ENCODE measurements around the gene PPP3CA. TPM values are rescaled to one million over a fixed set of nuclear protein-coding genes. Genes with fewer than 3 reads are reported as not detected.

Gene PPP3CA
- total RNA-seq, 1 donor from 2014 or later: 29.9 TPM

DNA sequence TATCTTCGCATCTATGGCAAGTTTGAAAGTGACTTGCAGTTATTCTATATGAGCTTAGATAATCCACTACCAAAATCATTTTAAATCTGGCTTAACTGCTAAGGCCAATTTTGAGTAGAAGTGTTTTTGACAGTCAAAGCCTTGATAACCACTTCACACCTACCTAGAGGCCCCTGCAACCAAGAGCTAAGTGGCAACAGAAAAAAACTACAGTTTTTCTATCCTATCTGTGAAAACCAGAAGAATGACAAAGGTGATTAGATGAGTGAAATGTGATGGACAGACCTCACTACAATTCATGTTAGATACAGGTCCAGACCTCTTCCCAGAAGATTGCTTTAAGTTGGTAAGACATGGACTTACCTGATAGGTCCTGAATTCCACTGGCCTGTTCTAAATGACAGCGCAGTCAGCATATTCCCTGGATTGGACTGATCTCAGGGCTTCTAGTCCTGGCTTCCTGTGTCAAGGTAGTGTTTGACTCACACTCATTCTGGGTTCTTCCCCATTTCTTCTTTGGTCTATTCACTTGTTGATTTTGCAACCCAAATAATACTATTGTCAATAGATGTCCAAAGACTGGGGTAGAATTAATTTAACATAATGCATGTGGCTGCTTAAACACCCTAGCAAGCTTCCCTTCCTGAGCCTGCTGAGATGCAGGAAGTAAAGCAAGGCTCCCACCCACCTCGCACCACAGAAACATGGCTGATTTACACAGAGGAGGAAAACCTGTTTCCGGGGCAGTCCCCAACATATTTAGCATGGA lies 65.1 kb downstream of the PPP3CA start:
- H3K4me3 Mint-ChIP-seq (ENCODE audit: unreplicated experiment): no peak overlapping the region
- TF ChIP-seq, protein P1, sequence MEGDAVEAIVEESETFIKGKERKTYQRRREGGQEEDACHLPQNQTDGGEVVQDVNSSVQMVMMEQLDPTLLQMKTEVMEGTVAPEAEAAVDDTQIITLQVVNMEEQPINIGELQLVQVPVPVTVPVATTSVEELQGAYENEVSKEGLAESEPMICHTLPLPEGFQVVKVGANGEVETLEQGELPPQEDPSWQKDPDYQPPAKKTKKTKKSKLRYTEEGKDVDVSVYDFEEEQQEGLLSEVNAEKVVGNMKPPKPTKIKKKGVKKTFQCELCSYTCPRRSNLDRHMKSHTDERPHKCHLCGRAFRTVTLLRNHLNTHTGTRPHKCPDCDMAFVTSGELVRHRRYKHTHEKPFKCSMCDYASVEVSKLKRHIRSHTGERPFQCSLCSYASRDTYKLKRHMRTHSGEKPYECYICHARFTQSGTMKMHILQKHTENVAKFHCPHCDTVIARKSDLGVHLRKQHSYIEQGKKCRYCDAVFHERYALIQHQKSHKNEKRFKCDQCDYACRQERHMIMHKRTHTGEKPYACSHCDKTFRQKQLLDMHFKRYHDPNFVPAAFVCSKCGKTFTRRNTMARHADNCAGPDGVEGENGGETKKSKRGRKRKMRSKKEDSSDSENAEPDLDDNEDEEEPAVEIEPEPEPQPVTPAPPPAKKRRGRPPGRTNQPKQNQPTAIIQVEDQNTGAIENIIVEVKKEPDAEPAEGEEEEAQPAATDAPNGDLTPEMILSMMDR (IDR thresholded peaks at IDR 0.05; ENCODE audit: partially characterized antibody, unreplicated experiment): no peak
- no peaks in the 10 kb centered on the region for H3K36me3 Mint-ChIP-seq (ENCODE audit: unreplicated experiment)
- DNase-seq: no peak
- H3K27me3 Mint-ChIP-seq (ENCODE audit: unreplicated experiment): peaks cover under 1% of the 10 kb centered on the region
- H3K27ac Mint-ChIP-seq (ENCODE audit: unreplicated experiment): no peak overlapping the region
- H3K9me3 Mint-ChIP-seq (ENCODE audit: unreplicated experiment): peaks cover under 1% of the 10 kb centered on the region
- peaks cover under 1% of the 10 kb centered on the region for H3K4me1 Mint-ChIP-seq (ENCODE audit: low read depth, unreplicated experiment)

DNA sequence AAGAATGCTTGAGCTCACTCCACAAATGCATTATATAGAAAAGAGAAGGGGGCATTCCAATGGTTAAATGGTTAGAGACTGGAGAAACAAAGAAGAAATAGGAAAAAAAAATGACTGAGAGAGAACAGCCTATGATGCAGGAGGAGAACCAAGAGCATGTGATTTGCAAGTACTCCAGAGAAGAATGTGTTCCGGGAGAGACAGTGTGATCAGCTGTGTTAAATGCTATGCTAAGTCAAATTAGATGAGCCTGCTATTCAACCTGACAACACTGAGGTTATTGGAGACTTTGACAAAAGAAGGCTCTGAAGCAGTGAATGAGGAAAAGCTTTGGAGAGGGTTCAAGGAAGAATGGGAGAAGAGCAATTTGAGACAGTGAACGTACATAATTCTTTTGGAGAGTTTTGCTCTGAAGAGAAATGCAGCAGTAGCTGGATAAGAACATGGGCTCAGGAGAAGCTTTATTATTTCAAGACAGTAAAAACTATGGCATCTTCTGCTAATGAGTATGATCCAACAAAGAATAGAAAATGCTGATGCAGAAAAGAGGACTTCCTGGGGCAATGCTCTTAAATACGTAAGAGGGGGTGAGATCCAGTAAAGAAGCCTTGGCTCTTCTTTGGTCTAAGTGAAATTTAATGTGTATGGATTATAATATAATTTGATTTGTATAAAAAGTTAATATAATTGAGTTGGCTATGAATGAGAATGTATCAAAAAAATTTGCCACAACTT lies 66.3 kb downstream of the PPP3CA start:
- Mint-ChIP-seq H3K9me3 (ENCODE audit: unreplicated experiment) (no peaks in the 10 kb centered on the region), H3K27ac (ENCODE audit: unreplicated experiment) (no peak overlapping the region), H3K4me1 (ENCODE audit: low read depth, unreplicated experiment) (no peaks in the 10 kb centered on the region), H3K4me3 (ENCODE audit: unreplicated experiment) (no peak overlapping the region), H3K36me3 (ENCODE audit: unreplicated experiment) (no peaks in the 10 kb centered on the region), H3K27me3 (ENCODE audit: unreplicated experiment) (no peaks in the 10 kb centered on the region)
- DNase-seq: no peak
- TF ChIP-seq, protein P1 (IDR thresholded peaks at IDR 0.05; ENCODE audit: partially characterized antibody, unreplicated experiment): no peak

DNA sequence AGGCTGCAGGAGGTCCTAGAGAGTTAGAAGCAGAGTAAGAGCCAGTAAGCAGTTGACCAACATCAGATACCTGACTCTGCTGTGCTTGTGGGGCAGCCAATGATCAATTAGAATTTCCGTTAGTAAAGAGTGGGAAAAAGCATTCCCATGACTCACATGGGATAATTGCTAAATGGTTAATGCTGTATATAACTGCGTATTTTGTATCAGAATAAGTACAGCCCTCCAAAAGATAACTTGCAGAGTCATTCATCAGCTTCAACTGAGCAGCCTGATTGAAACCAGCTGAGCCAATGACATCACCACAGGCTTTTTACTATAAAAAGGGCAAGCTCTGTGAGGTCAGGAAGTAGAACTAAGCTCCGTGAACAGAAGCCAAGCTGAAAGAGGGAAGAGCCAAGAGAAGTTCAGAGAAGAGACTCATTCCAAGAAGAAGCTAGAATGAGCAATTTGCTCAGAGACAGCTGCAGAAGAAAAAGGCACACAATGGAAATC lies 67.9 kb downstream of the PPP3CA start:
- TF ChIP-seq, protein P1 (IDR thresholded peaks at IDR 0.05; ENCODE audit: partially characterized antibody, unreplicated experiment): no peak
- Mint-ChIP-seq H3K27ac (ENCODE audit: unreplicated experiment) (no peak overlapping the region), H3K36me3 (ENCODE audit: unreplicated experiment) (no peaks in the 10 kb centered on the region), H3K27me3 (ENCODE audit: unreplicated experiment) (no peaks in the 10 kb centered on the region), H3K4me1 (ENCODE audit: low read depth, unreplicated experiment) (no peaks in the 10 kb centered on the region), H3K9me3 (ENCODE audit: unreplicated experiment) (no peaks in the 10 kb centered on the region), H3K4me3 (ENCODE audit: unreplicated experiment) (no peak overlapping the region)
- no peak for DNase-seq

DNA sequence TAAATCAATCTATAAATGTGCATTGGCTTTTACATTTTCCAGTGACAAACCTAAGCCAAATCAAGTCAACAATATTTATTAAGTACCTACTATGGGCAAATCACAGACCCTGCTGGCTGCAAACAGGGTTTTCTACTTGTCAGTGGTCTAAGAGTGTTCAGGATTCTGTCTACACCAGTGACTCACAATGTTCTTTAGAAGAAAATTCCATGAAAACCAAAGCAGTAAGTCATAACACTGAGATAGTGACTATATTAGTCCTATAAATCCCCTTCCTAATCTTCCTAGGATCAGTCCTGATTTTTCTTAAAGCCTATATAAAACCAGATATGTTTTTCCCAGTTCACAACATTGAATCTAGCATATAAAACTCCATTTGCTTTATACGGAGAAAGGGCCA lies 69.7 kb downstream of the PPP3CA start:
- Mint-ChIP-seq H3K27me3 (ENCODE audit: unreplicated experiment) (no peaks in the 10 kb centered on the region), H3K9me3 (ENCODE audit: unreplicated experiment) (no peaks in the 10 kb centered on the region), H3K27ac (ENCODE audit: unreplicated experiment) (no peak overlapping the region), H3K4me3 (ENCODE audit: unreplicated experiment) (no peak overlapping the region), H3K36me3 (ENCODE audit: unreplicated experiment) (no peaks in the 10 kb centered on the region), H3K4me1 (ENCODE audit: low read depth, unreplicated experiment) (no peaks in the 10 kb centered on the region)
- TF ChIP-seq, protein P1 (IDR thresholded peaks at IDR 0.05; ENCODE audit: partially characterized antibody, unreplicated experiment): no peak
- no peak for DNase-seq

DNA sequence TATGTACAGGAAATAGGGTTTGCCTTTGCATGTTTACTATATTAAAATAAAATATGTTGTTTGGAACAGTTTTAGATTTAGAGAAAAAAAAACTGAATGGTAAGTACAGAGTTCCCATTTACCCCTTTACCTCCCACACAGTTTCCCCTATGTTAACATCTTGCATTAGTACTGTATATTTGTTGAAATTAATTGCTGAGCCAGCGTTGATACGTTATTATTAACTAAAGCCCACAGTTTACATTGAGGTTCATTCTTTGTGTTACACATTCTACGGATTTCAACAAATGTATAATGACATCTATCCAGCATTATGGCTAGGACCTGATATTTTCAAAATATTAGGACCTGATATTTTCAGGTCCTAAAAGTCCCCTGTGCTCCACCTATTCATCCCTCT lies 70.7 kb downstream of the PPP3CA start:
- TF ChIP-seq, protein P1 (IDR thresholded peaks at IDR 0.05; ENCODE audit: partially characterized antibody, unreplicated experiment): no peak
- Mint-ChIP-seq H3K36me3 (ENCODE audit: unreplicated experiment) (no peaks in the 10 kb centered on the region), H3K27ac (ENCODE audit: unreplicated experiment) (no peak overlapping the region), H3K9me3 (ENCODE audit: unreplicated experiment) (no peaks in the 10 kb centered on the region), H3K4me1 (ENCODE audit: low read depth, unreplicated experiment) (no peaks in the 10 kb centered on the region), H3K27me3 (ENCODE audit: unreplicated experiment) (no peaks in the 10 kb centered on the region), H3K4me3 (ENCODE audit: unreplicated experiment) (no peak overlapping the region)
- no peak for DNase-seq

Data from glutamatergic neuron (in vitro differentiated cells).